Vagina (tissue), 2 donors: ENCODE results near the gene LRRTM3.

Experiments
- CTCF ChIP-seq, 3 experiments: fragments of 450-650 bp in 2 of 3; fragments of 200-600 bp in 1 of 3; sonication (generic) in 1 of 3; IDR thresholded peaks; one replicate each; pipeline ENCODE4 v1.5.1; 2017 to 2019; ENCODE audit warnings: antibody characterized with exemption in 3 of 3, mild to moderate bottlenecking in 2 of 3, moderate library complexity in 2 of 3
- POLR2A ChIP-seq, 2 donors: fragments of 450-650 bp; IDR thresholded peaks; one replicate each; pipeline ENCODE4 v1.6.1; 2017; ENCODE audit warnings: antibody characterized with exemption in 2 of 2, mild to moderate bottlenecking in 2 of 2, moderate library complexity in 2 of 2
- POLR2AphosphoS5 ChIP-seq, 2 donors: sonication (generic); formaldehyde crosslinking; IDR thresholded peaks; one replicate each; pipeline ENCODE4 v1.9.0; 2017; ENCODE audit warnings: antibody characterized with exemption in 2 of 2, mild to moderate bottlenecking in 2 of 2, low read depth in 1 of 2; ENCODE audit not compliant: insufficient read depth in 1 of 2

DNA sequence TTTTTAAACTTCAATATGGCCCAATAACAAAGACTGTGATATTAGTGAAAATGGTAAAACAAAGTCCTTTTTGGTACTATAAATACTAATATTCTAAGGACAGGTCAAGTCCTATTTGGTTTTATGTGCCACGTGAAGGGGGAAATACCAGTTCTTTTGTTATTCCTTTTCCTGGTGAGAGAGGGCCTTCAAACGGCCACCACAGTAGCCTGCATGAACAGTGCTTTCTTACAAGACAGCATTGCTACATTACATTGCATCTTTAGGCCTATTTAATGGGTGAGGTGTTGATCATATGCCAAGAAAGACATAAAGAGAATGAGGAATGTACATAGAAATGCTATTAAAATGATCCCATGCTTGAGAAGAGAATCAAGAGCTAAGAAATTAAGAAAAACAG lies 214.8 kb downstream of the LRRTM3 start:
- TF ChIP-seq POLR2A (IDR thresholded peaks at IDR 0.05): no peak
- TF ChIP-seq CTCF (IDR thresholded peaks at IDR 0.05): no peak
- no peak for TF ChIP-seq POLR2AphosphoS5 (IDR thresholded peaks at IDR 0.05; ENCODE audit: insufficient read depth in 1 of 2, low read depth in 1 of 2)
